ENCODE results near the gene PTGES2.

The PTGES2 gene

GRCh38 chr9:128102861-128103588 is 24.5 kb downstream of the PTGES2 start:
- no peak for DNase-seq (ENCODE audit: low spot score)

- DNase-seq (ENCODE audit: low spot score) = no peak
Measured at GRCh38 chr9:128102196-128102595, 25.3 kb downstream of the PTGES2 start.

GRCh38 chr9:128101690-128102089 is 25.8 kb downstream of the PTGES2 start:
- no peak for DNase-seq (ENCODE audit: low spot score)

GRCh38 chr9:128101231-128101661 is 26.3 kb downstream of the PTGES2 start:
- no peak for DNase-seq (ENCODE audit: low spot score)

GRCh38 chr9:128100581-128100980 is 26.9 kb downstream of the PTGES2 start:
- DNase-seq (ENCODE audit: low spot score) = no peak

- no peak for DNase-seq (ENCODE audit: low spot score)
Measured at GRCh38 chr9:128099932-128100491, 27.5 kb downstream of the PTGES2 start.

- DNase-seq (ENCODE audit: low spot score) = no peak
Measured at GRCh38 chr9:128099231-128099931, 28.1 kb downstream of the PTGES2 start.

GRCh38 chr9:128098297-128099230 is 29.0 kb downstream of the PTGES2 start:
- peak; percentile 86 for DNase-seq (ENCODE audit: low spot score)

- DNase-seq (ENCODE audit: low spot score) = no peak
Measured at GRCh38 chr9:128097543-128098296, 29.8 kb downstream of the PTGES2 start.

GRCh38 chr9:128096616-128097536 is 30.7 kb downstream of the PTGES2 start:
- no peak for DNase-seq (ENCODE audit: low spot score)

- DNase-seq (ENCODE audit: low spot score) = no peak
Measured at GRCh38 chr9:128094950-128095544, 32.5 kb downstream of the PTGES2 start.

- DNase-seq (ENCODE audit: low spot score) = peak; percentile 93
Measured at GRCh38 chr9:128094166-128094949, 33.2 kb downstream of the PTGES2 start.

GRCh38 chr9:128093011-128093410 is 34.5 kb downstream of the PTGES2 start:
- DNase-seq (ENCODE audit: low spot score) = no peak

GRCh38 chr9:128092199-128092977 is 35.1 kb downstream of the PTGES2 start:
- no peak for DNase-seq (ENCODE audit: low spot score)

GRCh38 chr9:128091571-128091970 is 36.0 kb downstream of the PTGES2 start:
- DNase-seq (ENCODE audit: low spot score) = no peak

- DNase-seq (ENCODE audit: low spot score) = no peak
Measured at GRCh38 chr9:128091144-128091543, 36.4 kb downstream of the PTGES2 start.

GRCh38 chr9:128089299-128089698 is 38.2 kb downstream of the PTGES2 start:
- DNase-seq (ENCODE audit: low spot score) = no peak

GRCh38 chr9:128088253-128088945 is 39.1 kb downstream of the PTGES2 start:
- no peak for DNase-seq (ENCODE audit: low spot score)

Measured in hematopoietic multipotent progenitor cell treated with erythropoietin and hydrocortisone succinate and interleukin-3 and kit ligand, for 15 days (in vitro differentiated cells).